AG20443 (cell line): ENCODE measurements around the gene NR3C1.
A peak's percentile ranks its signal among the peaks of the same experiment; 100 is the strongest.

Source experiments
- DNase-seq: peaks from one replicate; pipeline ENCODE4 v3.0.0; 2012; ENCODE audit warnings: low spot score, mixed read lengths

Gene NR3C1

GRCh38 chr5:143231973-143232812 is 171.3 kb downstream of the NR3C1 start:
- DNase-seq: no peak

DNA sequence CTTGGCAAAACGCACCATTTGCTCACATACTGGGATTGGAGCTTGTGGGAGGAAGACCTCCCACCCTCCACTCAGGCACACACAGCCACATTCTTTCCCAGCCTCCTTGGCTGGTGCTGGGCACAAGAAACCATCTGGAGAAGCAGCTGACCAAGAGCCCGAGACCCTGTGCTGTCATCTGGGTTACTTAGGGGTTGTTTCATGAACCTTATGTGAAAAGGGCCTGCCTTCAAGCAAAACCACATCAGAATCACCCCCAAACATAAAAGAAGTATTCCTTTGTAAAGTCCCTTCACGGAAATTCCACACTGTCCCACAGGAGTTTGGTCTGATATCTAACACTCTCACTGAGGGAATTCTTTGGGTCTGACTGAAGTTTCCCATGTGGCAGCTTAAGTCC is 172.1 kb downstream of the NR3C1 start:
- no peak for DNase-seq

DNA sequence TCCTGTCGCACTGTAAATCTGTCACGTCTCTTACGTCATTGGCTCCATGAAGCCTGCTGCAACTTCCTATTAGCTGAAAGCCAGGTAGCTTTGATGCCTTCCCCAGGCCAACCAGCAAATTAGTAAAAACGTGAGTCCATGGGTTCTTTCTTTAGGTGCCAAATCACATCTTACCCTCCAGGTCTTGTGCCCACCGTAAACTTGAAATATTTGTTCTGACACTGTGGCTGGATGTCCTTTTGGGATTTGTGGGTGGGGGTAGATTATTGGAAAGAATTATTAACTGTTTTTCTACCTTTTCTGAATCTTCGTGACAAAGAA is 172.8 kb downstream of the NR3C1 start:
- DNase-seq: no peak

GRCh38 chr5:143229896-143230675 is 173.4 kb downstream of the NR3C1 start:
- DNase-seq: peak; percentile 59

DNA sequence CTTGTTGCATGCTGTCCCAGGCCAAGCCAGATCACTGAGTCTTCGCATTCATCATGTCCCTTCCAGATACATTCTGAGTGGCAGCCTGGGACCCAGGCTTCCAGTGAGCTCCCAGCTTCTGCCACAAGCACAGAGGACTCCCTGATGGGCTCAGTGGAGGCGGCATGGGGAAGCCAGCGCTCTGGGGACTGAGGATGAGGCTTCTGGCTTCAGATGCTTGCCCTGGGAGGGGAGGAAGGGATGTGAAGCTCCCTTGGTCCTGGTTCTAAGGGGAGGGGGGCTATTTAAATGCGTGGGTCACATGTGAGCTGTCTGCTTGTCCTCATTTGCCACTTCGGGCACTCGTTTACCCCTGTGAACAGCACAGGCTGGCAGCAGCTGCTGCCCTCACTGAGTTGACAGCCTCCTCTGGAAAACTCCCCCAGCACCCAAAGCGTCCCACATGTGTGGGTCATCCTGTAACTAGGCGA is 174.0 kb downstream of the NR3C1 start:
- no peak for DNase-seq

DNA sequence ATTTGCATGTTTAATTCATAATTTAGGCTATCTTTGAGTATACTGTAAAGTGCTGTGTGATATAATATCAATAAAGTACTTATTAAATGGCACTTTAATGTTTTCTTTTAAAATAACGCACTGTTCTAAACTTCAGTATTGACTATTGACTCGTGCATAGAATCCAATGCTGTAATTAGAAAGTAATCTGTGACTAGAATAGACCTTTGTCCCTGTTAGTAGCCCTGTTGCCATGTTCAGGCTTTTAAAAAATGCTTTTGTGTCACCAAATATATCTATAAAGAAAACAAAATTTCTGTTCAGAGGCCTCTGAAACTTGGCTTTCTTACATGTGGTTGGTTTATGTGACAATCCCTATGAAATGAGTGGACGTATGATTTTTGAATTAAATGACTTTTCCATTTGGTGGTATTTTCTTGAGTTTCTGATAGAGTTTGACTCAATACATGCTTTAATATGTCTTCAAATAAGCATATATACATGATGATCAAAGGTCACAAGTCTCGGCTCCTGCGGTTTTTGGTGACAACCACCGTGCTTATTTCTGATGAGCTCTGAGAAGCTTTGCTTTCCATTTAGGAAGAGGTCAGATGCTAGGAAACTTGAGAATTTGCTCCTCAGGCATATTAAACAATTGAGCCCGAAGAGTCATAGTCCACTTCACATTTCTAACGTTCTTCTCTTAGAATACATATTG is 174.7 kb downstream of the NR3C1 start:
- no peak for DNase-seq
